K562 (cell line): ENCODE results near the gene DCUN1D3. TPM values are rescaled to one million over a fixed set of nuclear protein-coding genes. Genes with fewer than 3 reads are reported as not detected.

Experiments used
- ARID4B ChIP-seq: sonication (generic); formaldehyde crosslinking; IDR thresholded peaks from 2 replicates; pipeline ENCODE4 v1.8.0; 2022; ENCODE audit warnings: mild to moderate bottlenecking, missing genetic modification reagents
- MCM5 ChIP-seq: fragments of 450-650 bp; IDR thresholded peaks from 2 replicates; pipeline ENCODE4 v1.6.1; 2016; ENCODE audit warnings: low read depth
- NBN ChIP-seq: fragments of 450-650 bp; IDR thresholded peaks from 2 replicates; pipeline ENCODE4 v1.6.1; 2016; ENCODE audit warnings: low read depth, mild to moderate bottlenecking
- NCOA6 ChIP-seq: fragments of 450-650 bp; IDR thresholded peaks from 2 replicates; pipeline ENCODE4 v1.6.1; 2017; ENCODE audit warnings: mild to moderate bottlenecking
- NUFIP1 ChIP-seq: fragments of 450-650 bp; IDR thresholded peaks from 2 replicates; pipeline ENCODE4 v1.6.1; 2018; ENCODE audit not compliant: partially characterized antibody
- OTX1 ChIP-seq: fragments of 450-650 bp; formaldehyde crosslinking; IDR thresholded peaks from 2 replicates; pipeline ENCODE4 v1.4.0; 2022; ENCODE audit warnings: mild to moderate bottlenecking
- PHB2 ChIP-seq: fragments of 450-650 bp; IDR thresholded peaks from 2 replicates; pipeline ENCODE4 v1.6.1; 2017; ENCODE audit warnings: low read depth
- POLR2G ChIP-seq: fragments of 200-400 bp; formaldehyde crosslinking; IDR thresholded peaks from 2 replicates; pipeline ENCODE4 v1.6.1; 2017; ENCODE audit warnings: low read depth, mild to moderate bottlenecking, antibody characterized with exemption, low read length, moderate library complexity
- STAG1 ChIP-seq: sonication (generic); formaldehyde crosslinking; IDR thresholded peaks from 2 replicates; pipeline ENCODE4 v1.5.0; 2020; ENCODE audit warnings: missing genetic modification reagents, borderline replicate concordance
- STAT5A ChIP-seq: IDR thresholded peaks from 2 replicates; pipeline ENCODE4 v1.6.1; 2012; ENCODE audit warnings: low read length, inconsistent platforms, borderline replicate concordance
- TCF3 ChIP-seq: sonication (generic); formaldehyde crosslinking; IDR thresholded peaks from 2 replicates; pipeline ENCODE4 v1.4.0; 2020; ENCODE audit warnings: mild to moderate bottlenecking, missing genetic modification reagents
- VEZF1 ChIP-seq: fragments of 200-800 bp; sonication (Bioruptor generic); IDR thresholded peaks from 2 replicates; pipeline ENCODE4 v1.6.1; 2017; ENCODE audit warnings: missing genetic modification characterization, missing compliant biosample characterization
- ZBTB2 ChIP-seq: fragments of 450-650 bp; IDR thresholded peaks from 2 replicates; pipeline ENCODE4 v1.6.1; 2016; ENCODE audit warnings: antibody characterized with exemption
- ZFP36 ChIP-seq: fragments of 150-350 bp; IDR thresholded peaks from 2 replicates; pipeline ENCODE4 v1.6.1; 2018; ENCODE audit warnings: low read length, low read depth; ENCODE audit not compliant: partially characterized antibody
- ZFP91 ChIP-seq: sonication (generic); formaldehyde crosslinking; IDR thresholded peaks from 2 replicates; pipeline ENCODE4 v1.8.0; 2022; ENCODE audit warnings: mild to moderate bottlenecking, missing genetic modification reagents
- ZNF146 ChIP-seq: IDR thresholded peaks from one replicate; pipeline ENCODE4 v1.6.1; 2018; ENCODE audit warnings: missing compliant biosample characterization; ENCODE audit not compliant: unreplicated experiment
- ZNF347 ChIP-seq: fragments of 450-650 bp; formaldehyde crosslinking; IDR thresholded peaks from 2 replicates; pipeline ENCODE4 v1.4.0; 2020; ENCODE audit warnings: low read depth, mild to moderate bottlenecking, moderate library complexity
- ZNF445 ChIP-seq: fragments of 250-450 bp; sonication (Bioruptor Pico); IDR thresholded peaks from 2 replicates; pipeline ENCODE4 v1.4.0; 2020; ENCODE audit warnings: low read depth, mild to moderate bottlenecking, moderate library complexity
- ZNF551 ChIP-seq: fragments of 250-450 bp; sonication (Bioruptor Pico); IDR thresholded peaks from 2 replicates; pipeline ENCODE4 v1.5.0; 2021; ENCODE audit warnings: mild to moderate bottlenecking, moderate library complexity
- ZNF696 ChIP-seq: fragments of 250-450 bp; sonication (Bioruptor Pico); conservative IDR thresholded peaks from 2 replicates; pipeline ENCODE4 v1.4.0; 2020; ENCODE audit warnings: mild to moderate bottlenecking, moderate library complexity
- polyA plus RNA-seq, 8 experiments: library from polyadenylated mRNA; depleted of rRNA in 4 of 8; stranded (reverse) in 5 of 8; unstranded in 3 of 8; fragments of >200 nt; fragmentation: Nextera tagmentation in 2 of 8; fragmentation: Illumina TruSeq in 1 of 8; extraction: Ambion mirVana in 2 of 8; extraction: Trizol in 1 of 8; gene quantifications; 2 replicates each; pipeline versions ENCODE4 v1.2.1 to v1.2.3, GENCODE V29; 2011 to 2014; ENCODE audit warnings: inconsistent platforms in 1 of 8, missing spikeins in 1 of 8
- total RNA-seq, 7 experiments: library from RNA; depleted of rRNA in 6 of 7; stranded (reverse); fragments of >200 nt in 6 of 7; fragmentation: Illumina TruSeq in 2 of 7; extraction: Trizol in 2 of 7; gene quantifications; 2 replicates each; pipeline versions ENCODE4 v1.2.1 to v1.2.3, GENCODE V29; 2011 to 2021; ENCODE audit warnings: low replicate concordance in 1 of 7

Gene DCUN1D3
- total and polyA plus RNA-seq, 9 of the 15 experiments (the other 6 are each of a cell fraction or from before 2014, with no cell fraction given), result 1.0 to 4.7 (median 2.2) TPM

GRCh38 chr16:20900299-20901067 lies at the start of gene DCUN1D3, which contains the start of gene LYRM1 (continued):
- no peak for TF ChIP-seq STAG1 (CRISPR knock-in tag)
- TF ChIP-seq VEZF1 (CRISPR knock-in tag), result peak; percentile 76; the same call in 1 of the 2 replicates
- peak; percentile 97 for TF ChIP-seq ZBTB2
- no peak for TF ChIP-seq TCF3 (CRISPR knock-in tag)
- TF ChIP-seq OTX1, result 0 out of 2 replicates have a peak, but pooled peaks have one; percentile 31
- TF ChIP-seq ZNF146 (CRISPR knock-in tag), result no peak
- no peak for TF ChIP-seq PHB2
- peak; percentile 97 for TF ChIP-seq POLR2G
- no peak for TF ChIP-seq ZNF551 (CRISPR knock-in tag)
- no peak for TF ChIP-seq STAT5A
- peak; percentile 63; the same call in 1 of the 2 replicates for TF ChIP-seq ARID4B (CRISPR knock-in tag)
- TF ChIP-seq MCM5, result no peak
- TF ChIP-seq NBN, result peak; percentile 78
- no peak for TF ChIP-seq ZFP36
- TF ChIP-seq ZNF347 (CRISPR knock-in tag), result no peak
- TF ChIP-seq NCOA6, result peak; percentile 54; the same call in 1 of the 2 replicates
- TF ChIP-seq ZNF445 (CRISPR knock-in tag), result no peak
- TF ChIP-seq ZFP91 (CRISPR knock-in tag), result no peak
- no peak for TF ChIP-seq NUFIP1
- no peak for TF ChIP-seq ZNF696
